Fibroblast of upper back skin (primary cell): ENCODE measurements around the gene MTCH2.

Experiments used
- DNase-seq: peaks from one replicate; pipeline ENCODE4 v3.0.0-alpha.2; 2013

The MTCH2 gene

GRCh38 chr11:47589118-47589517 is 53.2 kb downstream of the MTCH2 start:
- DNase-seq = no peak

- DNase-seq = no peak
Measured at GRCh38 chr11:47587723-47588326, 54.5 kb downstream of the MTCH2 start.

GRCh38 chr11:47587039-47587716 is 55.2 kb downstream of the MTCH2 start:
- DNase-seq = no peak

- no peak for DNase-seq
Measured at GRCh38 chr11:47586098-47586855, 56.1 kb downstream of the MTCH2 start, which contains the start of gene FAM180B. Gene FAM180B (plus strand): TSS chr11:47586678. CDS start chr11:47586769, 91 bp downstream.

GRCh38 chr11:47583844-47584243 is 58.5 kb downstream of the MTCH2 start:
- DNase-seq = no peak

GRCh38 chr11:47578524-47579494 is 63.5 kb downstream of the MTCH2 start, which contains the start of the genes KBTBD4 and NDUFS3:
Gene KBTBD4 (minus strand): TSS chr11:47578970. CDS start chr11:47578951, 19 bp downstream.
Gene NDUFS3 (plus strand): TSS chr11:47579074. CDS start chr11:47579092, 18 bp downstream.
- DNase-seq = peak; percentile 84

GRCh38 chr11:47577460-47578041 is 64.8 kb downstream of the MTCH2 start:
- no peak for DNase-seq

GRCh38 chr11:47573321-47573720 is 69.0 kb downstream of the MTCH2 start:
- DNase-seq = no peak

- DNase-seq = no peak
Measured at GRCh38 chr11:47572715-47573255, 69.6 kb downstream of the MTCH2 start.

- no peak for DNase-seq
Measured at GRCh38 chr11:47571895-47572294, 70.5 kb downstream of the MTCH2 start.

GRCh38 chr11:47571357-47571729 is 71.0 kb downstream of the MTCH2 start:
- no peak for DNase-seq

GRCh38 chr11:47570651-47571356 is 71.6 kb downstream of the MTCH2 start:
- DNase-seq = no peak

- no peak for DNase-seq
Measured at GRCh38 chr11:47569646-47570045, 72.7 kb downstream of the MTCH2 start.
